Hematopoietic multipotent progenitor cell (in vitro differentiated cells): ENCODE measurements around the gene RELL1. TPM values are rescaled to one million over a fixed set of nuclear protein-coding genes. Genes with fewer than 3 reads are reported as not detected.

ENCODE experiments used
- small RNA-seq: library from RNA; depleted of rRNA; stranded (forward); fragments of <200 nt; gene quantifications from one replicate; pipeline ENCODE3, GENCODE V24; 2012
- total RNA-seq: library from RNA; depleted of rRNA; stranded (reverse); fragments of >200 nt; gene quantifications from one replicate; pipeline ENCODE4 v1.2.3, GENCODE V29; 2012

The RELL1 gene
- total RNA-seq, 1 donor, result 63.0 TPM

Small RNA genes lying within 50 kb of the gene (small RNA-seq; reads per million reads assigned to genes)
- gene RF00019, result not detected

Other genes with a start within 250 kb of the RELL1 start
- gene PGM2, start 140.3 kb upstream of the RELL1 start, total RNA-seq, result 16.4 TPM
- gene TBC1D1, start 204.7 kb upstream of the RELL1 start, total RNA-seq, result 75.4 TPM